ENCODE results near the gene YTHDF1.
A peak's percentile ranks its signal among the peaks of the same experiment; 100 is the strongest.

The YTHDF1 gene

GRCh38 chr20:63226042-63226943 is 10.4 kb upstream of the YTHDF1 start:
- Histone ChIP-seq H3K9ac (no peak overlapping the region), H3K4me1 (no peaks in the 10 kb centered on the region), H3K4me3 (ENCODE audit: low read depth, low read length) (no peak overlapping the region), H3K36me3 (ENCODE audit: control insufficient read depth, insufficient read depth, low read length) (no peaks in the 10 kb centered on the region), H3K27me3 (ENCODE audit: control insufficient read depth, insufficient read depth, low read length) (no peaks in the 10 kb centered on the region), H3K9me3 (ENCODE audit: control insufficient read depth, low read length) (no peaks in the 10 kb centered on the region), H3K4me2 (ENCODE audit: low read length) (no peak overlapping the region), H2AFZ (no peak overlapping the region), H3K27ac (no peak overlapping the region), H3K79me2 (no peaks in the 10 kb centered on the region)
- TF ChIP-seq, protein P1, sequence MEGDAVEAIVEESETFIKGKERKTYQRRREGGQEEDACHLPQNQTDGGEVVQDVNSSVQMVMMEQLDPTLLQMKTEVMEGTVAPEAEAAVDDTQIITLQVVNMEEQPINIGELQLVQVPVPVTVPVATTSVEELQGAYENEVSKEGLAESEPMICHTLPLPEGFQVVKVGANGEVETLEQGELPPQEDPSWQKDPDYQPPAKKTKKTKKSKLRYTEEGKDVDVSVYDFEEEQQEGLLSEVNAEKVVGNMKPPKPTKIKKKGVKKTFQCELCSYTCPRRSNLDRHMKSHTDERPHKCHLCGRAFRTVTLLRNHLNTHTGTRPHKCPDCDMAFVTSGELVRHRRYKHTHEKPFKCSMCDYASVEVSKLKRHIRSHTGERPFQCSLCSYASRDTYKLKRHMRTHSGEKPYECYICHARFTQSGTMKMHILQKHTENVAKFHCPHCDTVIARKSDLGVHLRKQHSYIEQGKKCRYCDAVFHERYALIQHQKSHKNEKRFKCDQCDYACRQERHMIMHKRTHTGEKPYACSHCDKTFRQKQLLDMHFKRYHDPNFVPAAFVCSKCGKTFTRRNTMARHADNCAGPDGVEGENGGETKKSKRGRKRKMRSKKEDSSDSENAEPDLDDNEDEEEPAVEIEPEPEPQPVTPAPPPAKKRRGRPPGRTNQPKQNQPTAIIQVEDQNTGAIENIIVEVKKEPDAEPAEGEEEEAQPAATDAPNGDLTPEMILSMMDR (IDR thresholded peaks at IDR 0.05), result no peak

DNA sequence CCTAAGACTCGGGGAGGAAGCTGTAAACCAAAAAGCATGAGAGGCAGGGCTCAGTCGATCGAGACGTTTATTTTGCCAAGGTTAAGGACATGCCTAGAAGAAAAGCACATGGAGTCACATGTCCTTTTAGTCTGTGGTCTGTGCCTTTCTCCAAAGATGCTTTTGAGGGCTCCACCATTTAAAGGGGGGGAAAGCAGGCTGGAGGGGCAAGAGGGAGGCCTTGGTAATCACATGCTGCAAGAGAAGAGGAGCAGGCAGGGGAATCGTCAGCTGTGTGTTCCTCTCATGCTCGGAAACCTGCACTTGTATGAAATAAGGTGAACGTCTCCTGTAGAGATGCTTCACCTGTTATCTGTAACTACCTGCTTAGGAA is 9.1 kb upstream of the YTHDF1 start:
- no peak overlapping the region for H2AFZ ChIP-seq
- H3K79me2 ChIP-seq, result no peaks in the 10 kb centered on the region
- H3K9me3 ChIP-seq (ENCODE audit: control insufficient read depth, low read length), result no peaks in the 10 kb centered on the region
- no peak overlapping the region for H3K9ac ChIP-seq
- H3K4me3 ChIP-seq (ENCODE audit: low read depth, low read length), result no peak overlapping the region
- H3K4me2 ChIP-seq (ENCODE audit: low read length), result no peak overlapping the region
- TF ChIP-seq, protein P1 (IDR thresholded peaks at IDR 0.05), result no peak
- H3K4me1 ChIP-seq, result no peaks in the 10 kb centered on the region
- no peaks in the 10 kb centered on the region for H3K27me3 ChIP-seq (ENCODE audit: control insufficient read depth, insufficient read depth, low read length)
- H3K27ac ChIP-seq, result no peak overlapping the region
- no peaks in the 10 kb centered on the region for H3K36me3 ChIP-seq (ENCODE audit: control insufficient read depth, insufficient read depth, low read length)

DNA sequence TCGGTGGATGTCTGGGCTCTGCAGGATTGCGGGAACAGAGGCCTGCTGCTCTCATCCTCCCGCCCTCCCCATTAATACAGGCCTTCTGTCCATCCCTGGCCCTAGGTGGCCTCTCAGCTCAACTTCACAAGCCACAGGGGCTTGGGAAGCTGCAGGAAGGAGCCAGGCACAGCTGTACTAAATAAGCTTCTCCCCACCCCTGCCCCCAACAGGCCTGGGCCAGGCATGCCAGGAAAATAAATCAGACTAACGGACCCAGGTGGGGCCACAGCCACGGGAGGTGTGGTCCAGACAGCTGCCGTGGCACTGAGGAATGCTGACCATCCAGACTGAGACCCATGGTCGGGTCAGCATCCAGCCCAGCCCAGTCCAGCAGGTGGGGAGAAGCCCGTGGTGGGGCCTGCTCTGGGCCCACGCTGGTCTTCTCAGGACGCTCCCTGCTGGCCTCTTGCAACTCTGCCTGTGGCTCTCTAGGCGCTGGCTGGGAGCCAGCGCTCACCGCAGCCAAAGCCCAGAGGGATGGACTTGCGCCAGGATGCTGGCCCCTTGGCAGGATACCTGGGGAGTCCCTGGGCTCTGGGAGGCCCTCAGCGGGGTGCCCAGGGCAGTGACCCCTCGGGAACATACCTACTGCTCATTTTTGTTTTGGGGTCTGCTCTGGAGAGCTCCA is 8.6 kb upstream of the YTHDF1 start:
- H3K9ac ChIP-seq, result no peak overlapping the region
- TF ChIP-seq, protein P1 (IDR thresholded peaks at IDR 0.05), result peak; percentile 12
- no peak overlapping the region for H3K4me3 ChIP-seq (ENCODE audit: low read depth, low read length)

GRCh38 chr20:63223826-63224207 is 7.9 kb upstream of the YTHDF1 start:
- H3K27me3 ChIP-seq (ENCODE audit: control insufficient read depth, insufficient read depth, low read length), result no peaks in the 10 kb centered on the region
- no peaks in the 10 kb centered on the region for H3K79me2 ChIP-seq
- H3K36me3 ChIP-seq (ENCODE audit: control insufficient read depth, insufficient read depth, low read length), result no peaks in the 10 kb centered on the region
- no peak overlapping the region for H3K9ac ChIP-seq
- H3K9me3 ChIP-seq (ENCODE audit: control insufficient read depth, low read length), result no peaks in the 10 kb centered on the region
- no peak overlapping the region for H3K4me2 ChIP-seq (ENCODE audit: low read length)
- TF ChIP-seq, protein P1 (IDR thresholded peaks at IDR 0.05), result no peak
- H3K27ac ChIP-seq, result no peak overlapping the region
- H3K4me1 ChIP-seq, result no peaks in the 10 kb centered on the region
- H2AFZ ChIP-seq, result no peak overlapping the region
- H3K4me3 ChIP-seq (ENCODE audit: low read depth, low read length), result no peak overlapping the region

More for the DNA sequence above, 8.6 kb upstream of the YTHDF1 start:
- H3K4me2 ChIP-seq (ENCODE audit: low read length), result no peak overlapping the region
- no peaks in the 10 kb centered on the region for H3K79me2 ChIP-seq
- H3K4me1 ChIP-seq, result no peaks in the 10 kb centered on the region
- no peaks in the 10 kb centered on the region for H3K27me3 ChIP-seq (ENCODE audit: control insufficient read depth, insufficient read depth, low read length)
- no peaks in the 10 kb centered on the region for H3K36me3 ChIP-seq (ENCODE audit: control insufficient read depth, insufficient read depth, low read length)
- H2AFZ ChIP-seq, result no peak overlapping the region
- no peak overlapping the region for H3K27ac ChIP-seq
- no peaks in the 10 kb centered on the region for H3K9me3 ChIP-seq (ENCODE audit: control insufficient read depth, low read length)
